Gastrocnemius medialis (tissue), 4 donors: Measurements from ENCODE around the gene GPC6. TPM values are rescaled to one million over a fixed set of nuclear protein-coding genes. Genes with fewer than 3 reads are reported as not detected.

Experiments used
- ATAC-seq, 2 donors: fragments of 150-250 bp; one replicate each; pipeline ENCODE4 v1.9.1; 2016
- DNase-seq, 2 donors: peaks; one replicate each; pipeline ENCODE4 v3.0.0-alpha.2; 2019
- H3K27ac ChIP-seq, 4 donors: fragments of 200-600 bp; sonication (generic); 1 replicate in 1 of 4; 2 replicates in 3 of 4; pipeline ENCODE4 v1.5.1; 2016 to 2018; ENCODE audit warnings: mild to moderate bottlenecking in 2 of 4, moderate library complexity in 1 of 4
- H3K27me3 ChIP-seq, 3 donors: fragments of 200-600 bp; sonication (generic) in 2 of 3; 1 replicate in 1 of 3; 2 replicates in 2 of 3; pipeline versions ENCODE4 v1.5.1 to v1.6.0; 2016 to 2019; ENCODE audit warnings: mild to moderate bottlenecking in 1 of 3, moderate library complexity in 1 of 3
- H3K36me3 ChIP-seq, 2 donors: fragments of 200-600 bp; sonication (generic) in 1 of 2; one replicate each; pipeline ENCODE4 v1.5.1; 2017 to 2018
- H3K4me1 ChIP-seq, 2 donors: fragments of 200-600 bp; sonication (generic) in 1 of 2; one replicate each; pipeline ENCODE4 v1.5.1; 2016 to 2017; ENCODE audit warnings: mild to moderate bottlenecking in 2 of 2
- H3K4me3 ChIP-seq, 4 donors: fragments of 200-600 bp; sonication (generic) in 3 of 4; 1 replicate in 1 of 4; 2 replicates in 3 of 4; pipeline ENCODE4 v1.5.1; 2016 to 2019; ENCODE audit warnings: mild to moderate bottlenecking in 2 of 4
- H3K9me3 ChIP-seq, 3 donors: fragments of 200-600 bp; sonication (generic) in 2 of 3; 1 replicate in 1 of 3; 2 replicates in 2 of 3; pipeline ENCODE4 v1.5.1; 2016 to 2019
- CTCF ChIP-seq, 5 experiments: fragments of 450-650 bp in 3 of 5; fragments of 200-600 bp in 2 of 5; sonication (generic) in 2 of 5; IDR thresholded peaks in 4 of 5; conservative IDR thresholded peaks in 1 of 5; 1 replicate in 4 of 5; 2 replicates in 1 of 5; pipeline ENCODE4 v1.5.1; 2016 to 2019; ENCODE audit warnings: antibody characterized with exemption in 5 of 5, mild to moderate bottlenecking in 3 of 5, moderate library complexity in 3 of 5
- POLR2A ChIP-seq, 2 donors: fragments of 450-650 bp; IDR thresholded peaks; one replicate each; pipeline ENCODE4 v1.6.1; 2017; ENCODE audit warnings: antibody characterized with exemption in 2 of 2, mild to moderate bottlenecking in 2 of 2, moderate library complexity in 2 of 2
- in situ Hi-C, 4 donors: fragments of 200-750 bp; cut with MboI; loops; one replicate each; pipeline versions ENCODE4 v1.15.0 to v1.8.0; 2017; ENCODE audit warnings: low sequenced_read_pairs in 4 of 4
- intact Hi-C: fragments of 100-400 bp; cut with DNase I; formaldehyde crosslinking; loops from one replicate; pipeline ENCODE4 v1.15.1; 2023; ENCODE audit warnings: low total_unique reads
- total RNA-seq, 4 donors: library from RNA; depleted of rRNA; stranded (reverse); fragments of >200 nt; gene quantifications; one replicate each; pipeline versions ENCODE4 v1.1.0 to v1.2.3, GENCODE V29; 2016

GPC6 gene
- total RNA-seq, 4 donors from 2014 or later, result 0.47 to 0.88 (median 0.59) TPM

- intact Hi-C loops (no loop called here), in situ Hi-C loops (no loop called here)
- Histone ChIP-seq H3K9me3 (no peaks in the 10 kb centered on the region), H3K4me3 (no peak overlapping the region), H3K27ac (no peak overlapping the region), H3K36me3 (no peaks in the 10 kb centered on the region), H3K27me3 (no peaks in the 10 kb centered on the region), H3K4me1 (peaks cover 0 to 4% of the 10 kb centered on the region in 2 donors)
- DNase-seq, result no peak
- TF ChIP-seq POLR2A (IDR thresholded peaks at IDR 0.05) (no peak), CTCF (IDR thresholded peaks at IDR 0.05 in 4 of 5, conservative IDR thresholded peaks at IDR 0.05 in 1 of 5) (no peak)
- no peak for ATAC-seq
Observed at GRCh38 chr13:93525087-93525486, 298.5 kb downstream of the GPC6 start.

- no peak overlapping the region for H3K27ac ChIP-seq
- no peak for DNase-seq
- intact Hi-C loops, result no loop called here
- in situ Hi-C loops, result no loop called here
- no peaks in the 10 kb centered on the region for H3K36me3 ChIP-seq
- peaks cover 0 to 4% of the 10 kb centered on the region in 2 donors for H3K4me1 ChIP-seq
- no peak for ATAC-seq
- TF ChIP-seq POLR2A (IDR thresholded peaks at IDR 0.05) (no peak), CTCF (IDR thresholded peaks at IDR 0.05 in 4 of 5, conservative IDR thresholded peaks at IDR 0.05 in 1 of 5) (no peak)
- no peak overlapping the region for H3K4me3 ChIP-seq
- H3K27me3 ChIP-seq, result no peaks in the 10 kb centered on the region
- no peaks in the 10 kb centered on the region for H3K9me3 ChIP-seq
Observed at GRCh38 chr13:93527748-93528297, 301.2 kb downstream of the GPC6 start.

GRCh38 chr13:93529961-93530360, 303.4 kb downstream of the GPC6 start:
- Histone ChIP-seq H3K4me1 (peaks cover 5 to 11% of the 10 kb centered on the region in 2 donors), H3K36me3 (no peaks in the 10 kb centered on the region), H3K4me3 (no peak overlapping the region), H3K27ac (peak overlapping the region in 1 of 4 donors; percentile 50), H3K9me3 (no peaks in the 10 kb centered on the region), H3K27me3 (no peaks in the 10 kb centered on the region)
- no peak for TF ChIP-seq CTCF (IDR thresholded peaks at IDR 0.05 in 4 of 5, conservative IDR thresholded peaks at IDR 0.05 in 1 of 5)
- TF ChIP-seq POLR2A (IDR thresholded peaks at IDR 0.05), result no peak
- ATAC-seq (peak; percentile 94 to 97), DNase-seq (no peak)
- intact Hi-C loops, result no loop called here
- in situ Hi-C loops, result no loop called here

- no peaks in the 10 kb centered on the region for H3K36me3 ChIP-seq
- peaks cover 5 to 11% of the 10 kb centered on the region in 2 donors for H3K4me1 ChIP-seq
- no peak overlapping the region for H3K4me3 ChIP-seq
- no peak overlapping the region for H3K27ac ChIP-seq
- no peaks in the 10 kb centered on the region for H3K9me3 ChIP-seq
- intact Hi-C loops (no loop called here), in situ Hi-C loops (no loop called here)
- no peaks in the 10 kb centered on the region for H3K27me3 ChIP-seq
- TF ChIP-seq POLR2A (IDR thresholded peaks at IDR 0.05), result no peak
- TF ChIP-seq CTCF (IDR thresholded peaks at IDR 0.05 in 4 of 5, conservative IDR thresholded peaks at IDR 0.05 in 1 of 5), result no peak
- DNase-seq (no peak), ATAC-seq (peak in 1 of 2 donors; percentile 72)
Observed at GRCh38 chr13:93534181-93534700, 307.6 kb downstream of the GPC6 start.

- intact Hi-C loops, result no loop called here
- DNase-seq, result no peak
- no peak overlapping the region for H3K27ac ChIP-seq
- H3K36me3 ChIP-seq, result no peaks in the 10 kb centered on the region
- in situ Hi-C loops, result no loop called here
- no peaks in the 10 kb centered on the region for H3K9me3 ChIP-seq
- H3K4me1 ChIP-seq, result peaks cover 5 to 7% of the 10 kb centered on the region in 2 donors
- TF ChIP-seq CTCF (IDR thresholded peaks at IDR 0.05 in 4 of 5, conservative IDR thresholded peaks at IDR 0.05 in 1 of 5) (no peak), POLR2A (IDR thresholded peaks at IDR 0.05) (no peak)
- no peak overlapping the region for H3K4me3 ChIP-seq
- ATAC-seq, result no peak
- no peaks in the 10 kb centered on the region for H3K27me3 ChIP-seq
Observed at GRCh38 chr13:93535251-93535650, 308.6 kb downstream of the GPC6 start.
